ENCODE results near the gene AOAH. TPM values are rescaled to one million over a fixed set of nuclear protein-coding genes. Genes with fewer than 3 reads are reported as not detected.
"Not testable (repeated sequence)": the region's sequence is repeated elsewhere in the genome, so short reads cannot be mapped to it uniquely, and the experiment has no call there.

Gene AOAH
- polyA plus RNA-seq, 4 donors, result 2.4 to 3.4 (median 2.8) TPM

DNA sequence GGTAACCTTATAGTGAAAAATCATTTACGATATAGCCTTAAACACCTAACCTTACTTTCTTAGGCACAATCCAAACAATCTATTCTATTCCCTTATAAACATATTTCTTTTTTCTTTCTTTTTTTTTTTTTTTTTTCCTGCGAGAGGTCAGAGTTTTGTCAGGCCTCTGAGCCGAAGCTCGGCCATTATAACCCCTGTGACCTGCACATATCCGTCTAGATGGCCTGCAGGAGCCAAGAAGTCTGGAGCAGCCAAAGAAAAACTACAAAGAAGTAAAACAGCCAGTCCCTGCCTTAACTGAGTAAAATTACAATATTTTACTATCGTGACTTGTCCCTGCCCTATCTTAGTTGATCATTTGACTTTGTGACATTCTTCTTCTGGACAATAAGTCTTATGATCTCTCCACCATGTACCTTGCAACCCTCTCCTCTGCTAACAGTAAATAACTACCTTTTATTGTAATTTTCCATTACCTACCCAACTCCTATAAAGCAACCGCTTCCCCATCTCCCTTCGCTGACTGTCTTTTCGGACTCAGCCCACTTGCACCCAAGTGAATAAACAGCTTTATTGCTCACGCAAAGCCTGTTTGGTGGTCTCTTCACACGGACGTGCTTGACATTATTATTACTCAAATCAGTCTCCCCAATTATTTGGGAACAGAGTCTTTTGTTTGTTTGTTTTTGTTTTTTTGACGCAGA lies 64.5 kb downstream of the AOAH start:
- no peak for DNase-seq (ENCODE audit: low read depth in 4 of 4, low spot score in 3 of 4)

DNA sequence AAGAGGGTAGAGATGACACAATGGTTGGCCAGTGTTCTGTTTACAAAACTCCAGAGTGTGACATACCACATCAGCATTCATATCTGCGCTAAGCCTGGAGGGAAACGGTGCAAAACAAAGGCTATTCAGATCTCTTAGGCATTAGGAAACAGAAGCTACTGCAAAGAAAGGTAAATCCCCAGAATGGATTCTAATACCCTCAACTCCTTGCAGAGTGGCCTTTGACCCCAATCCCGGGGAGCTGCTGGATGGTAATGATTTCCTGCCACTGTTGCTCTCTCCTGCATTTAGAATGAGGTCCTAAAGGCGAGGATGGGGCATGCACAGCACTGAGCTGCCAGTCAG lies 65.2 kb downstream of the AOAH start:
- no peak for DNase-seq (ENCODE audit: low read depth in 4 of 4, low spot score in 3 of 4)

- no peak for DNase-seq (ENCODE audit: low read depth in 4 of 4, low spot score in 3 of 4)
Measured at GRCh38 chr7:36658335-36659171, 65.7 kb downstream of the AOAH start.

- DNase-seq (ENCODE audit: low read depth in 4 of 4, low spot score in 3 of 4), result no peak
Measured at GRCh38 chr7:36657036-36657660, 67.1 kb downstream of the AOAH start.

DNA sequence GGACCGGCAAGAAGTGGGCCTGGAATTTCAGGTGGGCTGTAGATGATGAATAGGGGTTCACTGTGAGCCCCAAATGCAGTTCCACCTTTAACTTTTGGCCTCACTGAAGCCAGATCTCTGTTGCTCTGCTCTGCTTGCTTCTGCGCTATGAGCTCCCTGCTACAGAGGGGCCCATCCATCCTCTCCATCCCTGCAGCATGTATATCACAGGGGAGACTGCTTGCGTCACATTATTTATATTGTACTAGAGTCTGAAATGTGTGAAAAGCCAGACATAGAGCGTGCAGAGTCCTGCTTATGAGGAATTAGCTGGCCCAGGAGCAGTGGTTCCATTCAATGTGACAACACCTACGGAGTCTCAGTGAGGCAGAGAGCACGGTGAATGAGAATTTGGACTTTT lies 69.9 kb downstream of the AOAH start:
- DNase-seq (ENCODE audit: low read depth in 4 of 4, low spot score in 3 of 4), result no peak

DNA sequence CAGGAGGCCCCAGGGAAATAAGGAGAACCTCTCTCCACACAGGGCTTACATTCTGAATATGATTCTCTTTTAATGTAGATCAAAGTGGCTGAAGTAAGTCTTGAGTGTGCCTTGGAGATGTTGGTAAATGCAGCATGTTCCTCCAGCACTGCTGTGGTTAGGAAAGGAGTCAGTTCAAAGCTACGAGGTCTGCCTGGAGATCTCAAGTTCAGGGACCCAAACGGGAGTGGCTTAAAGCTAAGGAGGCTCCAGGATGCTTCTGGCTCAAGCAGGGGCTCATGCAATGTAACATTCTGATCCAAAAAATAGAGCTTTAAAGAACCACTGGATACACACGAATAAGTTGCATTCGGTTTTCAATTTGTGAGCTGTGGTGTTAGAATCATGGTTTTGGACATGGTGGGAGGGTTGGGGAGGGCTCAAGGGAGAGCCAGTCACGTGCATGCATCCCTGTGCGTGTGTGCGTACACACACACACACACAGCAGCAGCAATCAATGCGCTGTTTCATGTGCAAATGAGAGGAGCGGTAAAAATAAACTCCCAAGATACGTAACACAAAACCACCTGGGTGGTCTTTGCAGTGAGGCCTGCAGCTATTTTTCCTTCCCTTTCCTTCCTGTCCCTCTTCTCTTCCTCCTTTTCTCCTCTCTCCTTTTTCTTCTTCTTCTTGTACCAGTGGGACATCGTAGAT lies 70.5 kb downstream of the AOAH start:
- no peak for DNase-seq (ENCODE audit: low read depth in 4 of 4, low spot score in 3 of 4)

- no peak for DNase-seq (ENCODE audit: low read depth in 4 of 4, low spot score in 3 of 4)
Measured at GRCh38 chr7:36653008-36653662, 71.2 kb downstream of the AOAH start.

DNA sequence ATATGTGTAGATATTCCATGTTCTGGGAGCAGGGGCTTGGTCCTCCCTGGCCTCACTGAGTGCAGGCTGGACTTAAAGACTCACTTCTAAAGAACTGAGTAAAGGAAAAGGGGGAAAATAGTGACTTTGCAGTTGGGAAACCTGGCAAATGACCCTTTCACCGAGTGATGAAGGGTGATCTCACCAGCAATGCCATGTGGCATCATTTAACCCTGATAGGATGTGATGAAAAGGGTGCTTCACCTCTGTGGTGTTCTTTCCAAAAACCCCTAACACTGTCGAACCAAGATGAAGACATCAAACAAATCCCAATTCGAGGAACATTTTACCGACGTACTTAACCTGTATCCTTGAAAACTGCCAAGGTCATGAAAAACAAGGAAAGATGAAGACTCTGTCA lies 71.9 kb downstream of the AOAH start:
- DNase-seq (ENCODE audit: low read depth in 4 of 4, low spot score in 3 of 4), result no peak

- no peak for DNase-seq (ENCODE audit: low read depth in 4 of 4, low spot score in 3 of 4)
Measured at GRCh38 chr7:36651404-36651803, 72.9 kb downstream of the AOAH start.

GRCh38 chr7:36650766-36651312 lies 73.5 kb downstream of the AOAH start:
- no peak for DNase-seq (ENCODE audit: low read depth in 4 of 4, low spot score in 3 of 4)

DNA sequence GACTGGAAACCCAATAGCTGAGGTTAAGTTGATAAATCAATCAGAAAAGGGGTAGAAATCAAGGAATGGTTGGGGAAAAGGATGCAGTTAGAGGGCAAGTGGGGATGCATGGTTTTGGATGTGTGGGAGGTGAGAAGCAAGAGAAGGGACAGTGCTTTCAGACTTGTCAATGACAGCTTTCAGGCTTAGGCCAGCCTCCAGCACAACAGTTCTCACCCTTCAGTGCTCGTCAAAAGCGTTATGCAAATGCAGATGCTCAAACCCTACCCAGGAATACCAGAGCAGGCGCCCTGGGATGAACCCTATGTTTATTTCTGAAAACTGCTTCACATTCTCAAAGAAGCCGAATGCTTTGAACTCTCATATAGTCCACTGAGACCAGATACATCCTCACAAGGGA lies 74.0 kb downstream of the AOAH start:
- no peak for DNase-seq (ENCODE audit: low read depth in 4 of 4, low spot score in 3 of 4)

DNA sequence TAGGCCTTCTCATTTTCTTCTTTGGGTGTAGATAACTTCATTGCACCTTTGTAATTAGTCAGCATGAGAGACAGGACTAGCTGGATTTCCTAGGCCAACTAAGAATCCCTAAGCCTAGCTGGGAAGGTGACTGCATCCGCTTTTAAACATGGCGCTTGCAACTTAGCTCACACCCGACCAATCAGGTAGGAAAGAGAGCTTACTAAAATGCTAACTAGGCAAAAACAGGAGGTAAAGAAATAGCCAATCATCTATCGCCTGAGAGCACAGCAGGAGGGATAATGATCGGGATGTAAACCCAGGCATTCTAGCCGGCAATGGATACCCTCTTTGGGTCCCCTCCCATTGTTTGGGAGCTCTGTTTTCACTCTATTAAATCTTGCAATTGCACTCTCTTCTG lies 75.0 kb downstream of the AOAH start:
- not testable (repeated sequence) for DNase-seq (ENCODE audit: low read depth in 4 of 4, low spot score in 3 of 4)

DNA sequence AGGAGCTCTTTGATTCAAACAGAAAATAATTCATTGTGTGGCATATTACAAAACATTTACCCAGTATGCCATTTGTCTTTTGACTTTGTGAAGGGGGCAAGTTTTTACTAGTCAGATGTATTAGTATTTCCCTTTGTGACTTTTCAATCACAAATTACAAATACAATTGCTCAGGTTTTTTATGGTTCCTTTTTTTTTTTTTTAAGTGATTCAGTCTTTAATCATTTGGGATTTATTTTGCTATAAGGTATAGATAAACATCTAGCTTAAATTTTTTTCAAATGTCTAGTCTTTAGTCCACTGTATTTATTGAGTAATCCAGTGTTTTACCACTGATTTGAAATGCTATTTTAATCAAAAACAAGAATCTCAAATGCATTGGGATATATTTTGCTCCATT lies 75.9 kb downstream of the AOAH start:
- no peak for DNase-seq (ENCODE audit: low read depth in 4 of 4, low spot score in 3 of 4)

- no peak for DNase-seq (ENCODE audit: low read depth in 4 of 4, low spot score in 3 of 4)
Measured at GRCh38 chr7:36644625-36645422, 79.5 kb downstream of the AOAH start.

- no peak for DNase-seq (ENCODE audit: low read depth in 4 of 4, low spot score in 3 of 4)
Measured at GRCh38 chr7:36642414-36642813, 81.9 kb downstream of the AOAH start.

DNA sequence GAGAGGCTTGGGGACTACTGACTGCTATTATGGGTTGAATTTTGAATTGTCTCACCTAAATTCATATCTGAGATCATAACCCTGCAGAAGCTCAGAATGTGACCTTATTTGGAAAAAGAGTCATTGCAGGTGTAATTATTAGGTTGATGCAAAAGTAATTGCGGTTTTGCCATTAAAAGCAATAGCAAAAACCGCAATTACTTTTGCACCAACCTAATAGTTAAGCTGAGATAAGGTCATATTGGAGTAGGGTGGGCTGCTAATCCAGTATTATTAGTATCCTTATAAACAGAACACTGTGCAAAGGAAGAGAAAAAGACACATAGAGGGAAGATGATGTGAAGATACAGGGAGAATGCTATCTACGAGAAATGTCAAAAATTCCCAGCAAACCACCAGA lies 82.3 kb downstream of the AOAH start:
- no peak for DNase-seq (ENCODE audit: low read depth in 4 of 4, low spot score in 3 of 4)

DNA sequence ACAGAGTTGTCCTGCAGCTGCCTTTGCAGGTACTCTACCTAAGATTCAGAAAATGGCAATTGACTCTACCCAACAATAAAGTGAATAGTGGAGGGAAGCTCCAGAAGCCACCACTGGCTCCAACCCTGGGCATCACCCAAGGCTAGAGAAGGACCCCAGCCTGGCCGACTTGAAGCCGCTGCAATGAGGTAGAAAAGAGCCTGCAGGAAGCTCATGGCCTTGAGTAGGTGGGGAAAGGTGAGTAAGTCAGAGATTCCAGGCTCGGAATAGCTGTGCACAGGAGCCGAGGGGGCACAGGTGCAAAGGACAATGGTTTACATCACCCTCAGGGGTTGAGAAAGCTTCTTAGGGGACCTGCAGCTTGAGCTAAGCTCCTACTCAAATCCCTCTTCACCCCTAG lies 83.6 kb downstream of the AOAH start:
- DNase-seq (ENCODE audit: low read depth in 4 of 4, low spot score in 3 of 4), result no peak

DNA sequence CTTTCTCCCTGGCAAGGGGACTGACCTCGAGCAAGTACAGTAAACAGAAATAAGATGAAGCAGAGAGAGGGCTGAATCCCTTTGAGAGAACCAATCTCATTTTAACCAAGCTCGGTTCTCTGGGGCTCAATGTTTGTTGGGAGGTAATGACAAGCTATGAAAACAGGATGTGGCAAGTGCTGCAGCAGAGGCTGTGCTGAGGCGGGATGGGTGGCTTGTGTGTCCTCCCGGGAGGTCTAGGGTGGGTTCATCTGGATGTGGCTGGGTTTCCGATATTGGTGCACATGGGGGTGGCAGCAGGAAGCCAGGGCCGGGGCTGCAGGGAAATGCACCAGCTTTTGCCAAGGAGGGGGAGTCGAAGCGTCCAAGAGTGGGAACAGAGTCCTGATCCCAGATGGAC lies 84.5 kb downstream of the AOAH start:
- no peak for DNase-seq (ENCODE audit: low read depth in 4 of 4, low spot score in 3 of 4)

- DNase-seq (ENCODE audit: low read depth in 4 of 4, low spot score in 3 of 4), result no peak
Measured at GRCh38 chr7:36638586-36639263, 85.6 kb downstream of the AOAH start.

All from left renal pelvis (tissue), 4 donors.